Glutamatergic neuron (in vitro differentiated cells): ENCODE results near the gene COL8A1. TPM values are rescaled to one million over a fixed set of nuclear protein-coding genes. Genes with fewer than 3 reads are reported as not detected.
A peak's percentile ranks its signal among the peaks of the same experiment; 100 is the strongest.

Experiments used
- DNase-seq: peaks from one replicate; pipeline ENCODE4 v3.0.0; 2022
- H3K27ac Mint-ChIP-seq: one replicate; pipeline ENCODE4 v1.8.0; 2020; ENCODE audit warnings: mild to moderate bottlenecking, mixed read lengths, inconsistent platforms; ENCODE audit not compliant: unreplicated experiment
- H3K27me3 Mint-ChIP-seq: one replicate; pipeline ENCODE4 v1.8.0; 2020; ENCODE audit warnings: mild to moderate bottlenecking, moderate library complexity, mixed read lengths, inconsistent platforms; ENCODE audit not compliant: unreplicated experiment
- H3K36me3 Mint-ChIP-seq: one replicate; pipeline ENCODE4 v1.8.0; 2020; ENCODE audit warnings: mild to moderate bottlenecking, mixed read lengths, inconsistent platforms; ENCODE audit not compliant: unreplicated experiment
- H3K4me1 Mint-ChIP-seq: one replicate; pipeline ENCODE4 v1.8.0; 2020; ENCODE audit warnings: mild to moderate bottlenecking, low read depth, mixed read lengths, inconsistent platforms; ENCODE audit not compliant: unreplicated experiment
- H3K4me3 Mint-ChIP-seq: one replicate; pipeline ENCODE4 v1.8.0; 2020; ENCODE audit warnings: mild to moderate bottlenecking, mixed read lengths, inconsistent platforms; ENCODE audit not compliant: unreplicated experiment
- H3K9me3 Mint-ChIP-seq: one replicate; pipeline ENCODE4 v1.8.0; 2020; ENCODE audit warnings: mild to moderate bottlenecking, moderate library complexity, mixed read lengths, inconsistent platforms; ENCODE audit not compliant: unreplicated experiment
- total RNA-seq: library from RNA; stranded (reverse); fragmentation: NEBNext Ultra II Directional; extraction: Animal tissue kit (Norgen Biotek cat#: 25700); gene quantifications from one replicate; pipeline ENCODE4 v1.2.1, GENCODE V29; 2021; ENCODE audit not compliant: unreplicated experiment
- TF ChIP-seq, protein P1 (sequence below): fragments of 200-600 bp; sonication (generic); IDR thresholded peaks from one replicate; pipeline ENCODE4 v1.5.0; 2021; ENCODE audit not compliant: partially characterized antibody, unreplicated experiment

Gene COL8A1
- total RNA-seq, 1 donor from 2014 or later: 0.25 TPM

DNA sequence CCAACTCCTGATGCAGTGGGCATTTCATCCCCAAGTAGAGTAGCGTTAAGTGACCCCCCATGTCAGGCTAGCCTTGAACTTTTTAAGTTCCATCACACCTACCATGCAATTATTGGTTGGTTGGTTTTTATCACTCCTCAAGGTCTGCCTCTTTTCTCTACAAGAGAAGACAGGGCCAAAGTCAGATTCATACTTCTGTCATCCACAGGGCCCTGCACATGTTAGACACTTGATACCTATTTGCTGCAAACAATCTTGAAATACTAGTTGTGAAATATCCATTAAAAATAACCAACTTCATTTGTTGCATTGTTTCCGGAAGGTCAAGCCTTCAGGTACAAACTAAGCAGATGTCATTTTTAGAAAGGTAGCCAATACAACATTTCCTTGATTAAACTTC lies 180.4 kb downstream of the COL8A1 start:
- peak overlapping the region; percentile 98 for H3K27ac Mint-ChIP-seq
- TF ChIP-seq, protein P1, sequence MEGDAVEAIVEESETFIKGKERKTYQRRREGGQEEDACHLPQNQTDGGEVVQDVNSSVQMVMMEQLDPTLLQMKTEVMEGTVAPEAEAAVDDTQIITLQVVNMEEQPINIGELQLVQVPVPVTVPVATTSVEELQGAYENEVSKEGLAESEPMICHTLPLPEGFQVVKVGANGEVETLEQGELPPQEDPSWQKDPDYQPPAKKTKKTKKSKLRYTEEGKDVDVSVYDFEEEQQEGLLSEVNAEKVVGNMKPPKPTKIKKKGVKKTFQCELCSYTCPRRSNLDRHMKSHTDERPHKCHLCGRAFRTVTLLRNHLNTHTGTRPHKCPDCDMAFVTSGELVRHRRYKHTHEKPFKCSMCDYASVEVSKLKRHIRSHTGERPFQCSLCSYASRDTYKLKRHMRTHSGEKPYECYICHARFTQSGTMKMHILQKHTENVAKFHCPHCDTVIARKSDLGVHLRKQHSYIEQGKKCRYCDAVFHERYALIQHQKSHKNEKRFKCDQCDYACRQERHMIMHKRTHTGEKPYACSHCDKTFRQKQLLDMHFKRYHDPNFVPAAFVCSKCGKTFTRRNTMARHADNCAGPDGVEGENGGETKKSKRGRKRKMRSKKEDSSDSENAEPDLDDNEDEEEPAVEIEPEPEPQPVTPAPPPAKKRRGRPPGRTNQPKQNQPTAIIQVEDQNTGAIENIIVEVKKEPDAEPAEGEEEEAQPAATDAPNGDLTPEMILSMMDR: no peak
- peaks cover 3% of the 10 kb centered on the region for H3K9me3 Mint-ChIP-seq
- peak overlapping the region; percentile 95 for H3K4me3 Mint-ChIP-seq
- no peak for DNase-seq
- no peaks in the 10 kb centered on the region for H3K27me3 Mint-ChIP-seq
- peaks cover 10% of the 10 kb centered on the region for H3K4me1 Mint-ChIP-seq
- no peaks in the 10 kb centered on the region for H3K36me3 Mint-ChIP-seq

DNA sequence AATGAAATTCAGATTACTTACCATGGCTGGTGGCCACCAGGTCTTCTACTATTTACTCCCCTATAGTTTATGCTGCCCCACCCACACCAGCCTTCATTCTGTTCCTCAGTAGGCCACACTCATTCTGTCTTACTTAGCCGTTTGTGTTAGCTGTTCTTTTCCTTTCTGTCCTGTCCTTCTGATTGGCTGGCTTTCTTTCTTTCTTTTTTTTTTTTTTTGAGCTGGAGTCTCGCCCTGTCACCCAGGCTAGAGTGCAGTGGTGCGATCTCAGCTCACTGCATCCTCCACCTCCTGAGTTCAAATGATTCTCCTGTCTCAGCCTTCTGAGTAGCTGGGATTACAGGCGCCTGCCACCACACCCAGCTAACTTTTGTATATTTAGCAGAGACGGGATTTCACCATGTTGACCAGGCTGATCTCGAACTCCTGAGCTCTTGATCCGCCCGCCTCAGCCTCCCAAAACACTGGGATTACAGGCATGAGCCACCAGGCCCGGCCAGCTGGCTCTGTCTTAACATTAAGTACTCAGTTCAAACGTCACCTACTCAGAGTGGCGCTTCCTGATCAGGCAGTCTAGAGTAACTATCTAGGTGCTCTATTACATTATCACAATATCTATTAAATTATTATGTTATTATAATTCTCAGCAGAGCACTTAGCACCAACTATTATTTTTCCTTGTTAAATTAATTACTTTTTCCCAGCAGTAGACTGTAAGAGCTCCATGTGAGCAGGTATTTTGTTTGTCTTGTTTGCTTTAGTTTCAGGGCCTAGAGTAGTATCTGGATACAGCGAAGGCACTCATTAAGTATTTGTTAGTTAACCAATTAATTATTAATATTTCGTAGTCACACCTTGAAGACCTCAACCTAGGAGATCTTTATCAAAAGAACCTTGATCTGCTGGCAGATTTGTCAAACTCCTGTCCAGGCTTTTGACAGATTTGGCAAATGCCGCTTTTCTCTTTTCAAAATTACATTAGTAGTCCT lies 185.6 kb downstream of the COL8A1 start:
- Mint-ChIP-seq H3K9me3 (no peaks in the 10 kb centered on the region), H3K36me3 (no peaks in the 10 kb centered on the region), H3K4me1 (peaks cover 7% of the 10 kb centered on the region), H3K4me3 (no peak overlapping the region), H3K27me3 (no peaks in the 10 kb centered on the region), H3K27ac (no peak overlapping the region)
- TF ChIP-seq, protein P1: no peak
- peak; percentile 21 for DNase-seq

DNA sequence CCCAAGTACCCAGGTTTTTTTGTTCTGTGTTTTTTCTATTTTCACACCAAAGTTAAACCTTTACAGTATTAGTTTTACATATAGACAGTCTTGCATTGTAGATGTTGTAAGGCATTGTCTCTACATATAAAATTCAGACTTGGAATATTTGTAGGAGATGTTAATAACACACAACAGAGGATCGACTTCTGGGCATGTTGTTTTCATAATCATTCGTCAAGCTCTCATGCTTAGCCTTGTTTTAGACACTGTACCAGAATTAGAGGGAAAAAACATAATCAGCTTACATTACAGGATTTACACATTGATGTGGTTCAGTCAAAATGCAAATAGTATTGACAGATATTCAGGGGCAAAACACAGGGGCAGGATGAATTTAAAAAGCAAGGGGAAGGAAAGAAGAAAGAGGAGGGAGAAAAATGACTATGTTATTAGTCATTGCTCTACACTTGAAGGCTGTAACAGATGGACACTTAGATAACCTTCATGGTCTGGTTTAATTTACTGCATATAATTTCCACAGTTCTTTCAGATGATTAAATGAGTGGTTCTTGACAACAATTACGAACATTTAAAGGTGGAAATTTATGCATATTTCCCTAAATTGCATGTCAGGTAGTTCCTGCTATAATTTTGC lies 186.7 kb downstream of the COL8A1 start:
- Mint-ChIP-seq H3K9me3 (no peaks in the 10 kb centered on the region), H3K27me3 (no peaks in the 10 kb centered on the region), H3K4me1 (peaks cover 6% of the 10 kb centered on the region), H3K36me3 (no peaks in the 10 kb centered on the region), H3K4me3 (no peak overlapping the region), H3K27ac (no peak overlapping the region)
- TF ChIP-seq, protein P1: no peak
- no peak for DNase-seq

DNA sequence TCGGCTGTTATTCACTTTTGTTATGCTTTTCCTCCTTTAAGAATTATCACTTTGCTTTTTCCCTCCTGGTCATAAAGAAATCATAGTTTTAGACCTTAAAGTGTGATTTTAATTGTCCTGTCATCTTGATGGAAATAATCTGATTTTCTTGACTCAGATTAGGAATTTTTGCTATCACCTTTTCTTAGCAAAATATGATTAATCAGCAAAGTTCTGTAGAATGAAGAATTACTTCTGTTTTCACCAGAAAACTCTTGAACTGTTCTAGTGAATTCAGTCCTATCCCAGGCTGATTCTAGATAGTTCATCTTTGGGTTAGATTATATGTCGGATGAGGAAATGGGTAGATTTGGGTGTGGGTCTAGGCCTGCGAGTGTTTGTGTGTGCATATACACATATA lies 191.4 kb downstream of the COL8A1 start:
- peaks cover 5% of the 10 kb centered on the region for H3K4me1 Mint-ChIP-seq
- TF ChIP-seq, protein P1: no peak
- no peaks in the 10 kb centered on the region for H3K9me3 Mint-ChIP-seq

More for the DNA sequence above, 191.4 kb downstream of the COL8A1 start:
- no peaks in the 10 kb centered on the region for H3K36me3 Mint-ChIP-seq
- H3K27ac Mint-ChIP-seq: no peak overlapping the region
- H3K27me3 Mint-ChIP-seq: no peaks in the 10 kb centered on the region
- H3K4me3 Mint-ChIP-seq: no peak overlapping the region
- DNase-seq: no peak
